Nephron progenitor cell (in vitro differentiated cells): Measurements from ENCODE around the gene ENTPD5.
A peak's percentile ranks its signal among the peaks of the same experiment; 100 is the strongest.

Experiments used
- DNase-seq: peaks from one replicate; pipeline ENCODE4 v3.0.0; 2021
- H3K27ac Mint-ChIP-seq: 2 replicates; pipeline ENCODE4 v1.8.0; 2021; ENCODE audit warnings: mild to moderate bottlenecking, moderate library complexity, mixed read lengths
- H3K27me3 Mint-ChIP-seq: 2 replicates; pipeline ENCODE4 v1.8.0; 2021; ENCODE audit warnings: mild to moderate bottlenecking, low read depth, mixed read lengths; ENCODE audit not compliant: poor library complexity
- H3K36me3 Mint-ChIP-seq: 2 replicates; pipeline ENCODE4 v1.8.0; 2021; ENCODE audit warnings: low read depth, mixed read lengths
- H3K4me1 Mint-ChIP-seq: 2 replicates; pipeline ENCODE4 v1.8.0; 2021; ENCODE audit warnings: mixed read lengths
- H3K4me3 Mint-ChIP-seq: 2 replicates; pipeline ENCODE4 v1.8.0; 2021; ENCODE audit warnings: mild to moderate bottlenecking, moderate library complexity, mixed read lengths
- H3K9me3 Mint-ChIP-seq: 2 replicates; pipeline ENCODE4 v1.8.0; 2021; ENCODE audit warnings: mild to moderate bottlenecking, moderate library complexity, mixed read lengths
- TF ChIP-seq, protein P1 (sequence below): fragments of 200-600 bp; sonication (generic); IDR thresholded peaks from 2 replicates; pipeline ENCODE4 v1.5.0; 2021; ENCODE audit warnings: antibody characterized with exemption

The ENTPD5 gene

DNA sequence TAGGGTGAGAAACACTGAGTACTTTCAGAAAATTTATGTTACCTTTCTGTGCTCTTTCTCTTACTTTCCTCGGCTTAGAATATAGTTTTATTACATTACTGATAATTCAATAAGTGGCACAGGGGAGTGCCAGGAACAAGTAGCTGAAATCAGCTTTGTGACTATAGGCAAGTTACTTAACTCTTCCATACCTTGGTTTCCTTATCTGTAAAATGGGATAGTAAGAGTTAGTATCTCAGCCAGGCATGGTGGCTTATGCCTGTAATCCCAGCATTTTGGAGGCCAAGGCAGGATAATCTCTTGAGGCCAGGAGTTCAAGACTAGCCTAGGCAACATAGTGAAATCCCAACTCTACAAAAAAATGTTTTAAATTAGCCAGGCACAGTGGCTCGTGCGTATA is 15.5 kb upstream of the ENTPD5 start:
- Mint-ChIP-seq H3K27ac (no peak overlapping the region), H3K4me1 (no peaks in the 10 kb centered on the region), H3K9me3 (no peaks in the 10 kb centered on the region), H3K4me3 (no peak overlapping the region), H3K27me3 (no peaks in the 10 kb centered on the region), H3K36me3 (no peaks in the 10 kb centered on the region)
- TF ChIP-seq, protein P1, sequence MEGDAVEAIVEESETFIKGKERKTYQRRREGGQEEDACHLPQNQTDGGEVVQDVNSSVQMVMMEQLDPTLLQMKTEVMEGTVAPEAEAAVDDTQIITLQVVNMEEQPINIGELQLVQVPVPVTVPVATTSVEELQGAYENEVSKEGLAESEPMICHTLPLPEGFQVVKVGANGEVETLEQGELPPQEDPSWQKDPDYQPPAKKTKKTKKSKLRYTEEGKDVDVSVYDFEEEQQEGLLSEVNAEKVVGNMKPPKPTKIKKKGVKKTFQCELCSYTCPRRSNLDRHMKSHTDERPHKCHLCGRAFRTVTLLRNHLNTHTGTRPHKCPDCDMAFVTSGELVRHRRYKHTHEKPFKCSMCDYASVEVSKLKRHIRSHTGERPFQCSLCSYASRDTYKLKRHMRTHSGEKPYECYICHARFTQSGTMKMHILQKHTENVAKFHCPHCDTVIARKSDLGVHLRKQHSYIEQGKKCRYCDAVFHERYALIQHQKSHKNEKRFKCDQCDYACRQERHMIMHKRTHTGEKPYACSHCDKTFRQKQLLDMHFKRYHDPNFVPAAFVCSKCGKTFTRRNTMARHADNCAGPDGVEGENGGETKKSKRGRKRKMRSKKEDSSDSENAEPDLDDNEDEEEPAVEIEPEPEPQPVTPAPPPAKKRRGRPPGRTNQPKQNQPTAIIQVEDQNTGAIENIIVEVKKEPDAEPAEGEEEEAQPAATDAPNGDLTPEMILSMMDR = no peak
- DNase-seq = no peak

DNA sequence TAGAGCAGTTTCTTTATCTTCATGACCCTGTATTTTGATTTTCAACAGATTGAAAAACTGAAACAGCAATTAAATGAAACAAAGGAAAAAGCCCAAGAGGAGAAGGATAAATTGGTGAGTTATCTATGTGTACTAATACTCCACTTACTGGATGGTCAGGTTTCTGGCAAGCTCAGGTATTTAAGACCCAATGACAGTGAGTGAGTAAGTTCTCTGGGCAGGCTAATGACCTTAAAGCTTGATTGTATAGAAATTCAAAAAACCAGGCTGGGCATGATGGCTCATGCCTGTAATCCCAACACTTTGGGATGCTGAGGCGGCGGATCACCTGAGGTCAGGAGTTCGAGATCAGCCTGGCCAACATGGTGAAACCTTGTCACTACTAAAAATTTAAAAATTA is 10.0 kb upstream of the ENTPD5 start:
- H3K36me3 Mint-ChIP-seq = no peaks in the 10 kb centered on the region
- no peaks in the 10 kb centered on the region for H3K9me3 Mint-ChIP-seq

GRCh38 chr14:74022346-74022745 is 3.3 kb upstream of the ENTPD5 start:
- H3K36me3 Mint-ChIP-seq = no peaks in the 10 kb centered on the region
- H3K4me3 Mint-ChIP-seq = no peak overlapping the region
- no peak for DNase-seq
- H3K9me3 Mint-ChIP-seq = no peaks in the 10 kb centered on the region
- peaks cover 17% of the 10 kb centered on the region for H3K4me1 Mint-ChIP-seq
- H3K27me3 Mint-ChIP-seq = peaks cover 3% of the 10 kb centered on the region
- H3K27ac Mint-ChIP-seq = no peak overlapping the region
- TF ChIP-seq, protein P1 = no peak

More for the DNA sequence above, 10.0 kb upstream of the ENTPD5 start:
- Mint-ChIP-seq H3K27ac (no peak overlapping the region), H3K27me3 (peaks cover 8% of the 10 kb centered on the region), H3K4me3 (no peak overlapping the region), H3K4me1 (no peaks in the 10 kb centered on the region)
- no peak for DNase-seq
- TF ChIP-seq, protein P1 = no peak

DNA sequence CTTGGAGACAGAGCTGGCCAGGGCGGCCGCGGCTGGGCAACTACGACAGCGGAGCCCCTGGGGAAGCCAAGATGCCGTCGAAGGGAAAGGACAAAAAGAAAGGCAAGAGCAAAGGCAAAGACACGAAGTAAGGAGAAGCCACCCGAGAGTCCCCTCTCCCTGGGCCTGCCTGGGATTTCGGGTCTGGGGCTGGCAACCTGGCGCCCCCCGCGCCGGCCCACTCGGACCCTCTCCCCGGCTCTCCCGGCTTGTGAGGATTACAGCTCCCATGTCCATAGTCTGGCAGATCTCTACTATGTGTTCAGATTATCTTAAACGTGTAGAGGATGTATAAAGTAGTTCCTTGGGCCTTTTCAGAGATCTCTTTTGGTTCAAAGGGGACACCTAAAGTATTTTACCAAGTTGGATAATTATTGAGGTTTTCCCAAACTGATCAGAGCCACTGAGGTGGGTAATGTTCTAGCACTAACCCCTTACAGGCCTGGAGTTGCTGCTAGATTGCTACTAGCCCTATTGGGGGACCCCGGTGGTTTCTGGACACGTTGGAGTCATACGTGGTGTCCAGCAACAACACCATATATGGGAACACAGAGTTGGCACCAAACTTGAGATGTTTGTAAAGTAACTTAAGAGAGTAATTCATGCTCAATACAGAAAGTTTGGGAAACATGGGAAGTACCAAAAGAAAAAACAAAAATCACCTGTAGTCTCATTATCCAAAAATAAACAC is 485 bp upstream of the ENTPD5 start:
- Mint-ChIP-seq H3K27ac (peak overlapping the region; percentile 83), H3K27me3 (peaks cover 2% of the 10 kb centered on the region), H3K9me3 (no peaks in the 10 kb centered on the region), H3K36me3 (no peaks in the 10 kb centered on the region), H3K4me3 (peak overlapping the region; percentile 92), H3K4me1 (peaks cover 17% of the 10 kb centered on the region)
- TF ChIP-seq, protein P1 = no peak
- DNase-seq = no peak

- Mint-ChIP-seq H3K27ac (peak overlapping the region; percentile 89), H3K27me3 (no peaks in the 10 kb centered on the region), H3K9me3 (no peaks in the 10 kb centered on the region), H3K36me3 (no peaks in the 10 kb centered on the region), H3K4me3 (peak overlapping the region; percentile 92), H3K4me1 (peaks cover 17% of the 10 kb centered on the region)
- DNase-seq = no peak
- TF ChIP-seq, protein P1 = no peak
Observed at GRCh38 chr14:74018174-74018585, 908 bp downstream of the ENTPD5 start.

GRCh38 chr14:74015963-74016362 is 3.1 kb downstream of the ENTPD5 start:
- peaks cover 5% of the 10 kb centered on the region for H3K36me3 Mint-ChIP-seq
- H3K4me1 Mint-ChIP-seq = peaks cover 17% of the 10 kb centered on the region
- TF ChIP-seq, protein P1 = no peak
- H3K27me3 Mint-ChIP-seq = no peaks in the 10 kb centered on the region
- DNase-seq = no peak
- H3K4me3 Mint-ChIP-seq = no peak overlapping the region
- H3K27ac Mint-ChIP-seq = no peak overlapping the region
- H3K9me3 Mint-ChIP-seq = no peaks in the 10 kb centered on the region
